K562 (cell line): Measurements from ENCODE around the gene LAMB2.

Source experiments
- MAX ChIP-seq: sonication (generic); formaldehyde crosslinking; IDR thresholded peaks from 2 replicates; pipeline ENCODE4 v1.9.0; 2022; ENCODE audit warnings: mild to moderate bottlenecking, missing genetic modification reagents
- RAD21 ChIP-seq, 2 experiments: fragments of 250-450 bp in 1 of 2; fragments of 450-650 bp in 1 of 2; sonication (Bioruptor Pico) in 1 of 2; formaldehyde crosslinking in 1 of 2; IDR thresholded peaks in 1 of 2; conservative IDR thresholded peaks in 1 of 2; 2 replicates each; pipeline versions ENCODE4 v1.4.0 to v1.8.0; 2020 to 2022; ENCODE audit warnings: mild to moderate bottlenecking in 2 of 2, moderate library complexity in 1 of 2
- TF ChIP-seq, protein P1 (sequence below), 3 experiments: IDR thresholded peaks in 2 of 3; conservative IDR thresholded peaks in 1 of 3; 2 replicates each; pipeline ENCODE4 v1.5.1; 2011 to 2012; ENCODE audit warnings: low read length in 3 of 3, mild to moderate bottlenecking in 3 of 3, control low read depth in 2 of 3, improper control_type of control experiment in 1 of 3, inconsistent platforms in 1 of 3, low read depth in 1 of 3, mixed read lengths in 1 of 3, moderate library complexity in 1 of 3; ENCODE audit not compliant: insufficient read depth in 2 of 3

- TF ChIP-seq, protein P1, sequence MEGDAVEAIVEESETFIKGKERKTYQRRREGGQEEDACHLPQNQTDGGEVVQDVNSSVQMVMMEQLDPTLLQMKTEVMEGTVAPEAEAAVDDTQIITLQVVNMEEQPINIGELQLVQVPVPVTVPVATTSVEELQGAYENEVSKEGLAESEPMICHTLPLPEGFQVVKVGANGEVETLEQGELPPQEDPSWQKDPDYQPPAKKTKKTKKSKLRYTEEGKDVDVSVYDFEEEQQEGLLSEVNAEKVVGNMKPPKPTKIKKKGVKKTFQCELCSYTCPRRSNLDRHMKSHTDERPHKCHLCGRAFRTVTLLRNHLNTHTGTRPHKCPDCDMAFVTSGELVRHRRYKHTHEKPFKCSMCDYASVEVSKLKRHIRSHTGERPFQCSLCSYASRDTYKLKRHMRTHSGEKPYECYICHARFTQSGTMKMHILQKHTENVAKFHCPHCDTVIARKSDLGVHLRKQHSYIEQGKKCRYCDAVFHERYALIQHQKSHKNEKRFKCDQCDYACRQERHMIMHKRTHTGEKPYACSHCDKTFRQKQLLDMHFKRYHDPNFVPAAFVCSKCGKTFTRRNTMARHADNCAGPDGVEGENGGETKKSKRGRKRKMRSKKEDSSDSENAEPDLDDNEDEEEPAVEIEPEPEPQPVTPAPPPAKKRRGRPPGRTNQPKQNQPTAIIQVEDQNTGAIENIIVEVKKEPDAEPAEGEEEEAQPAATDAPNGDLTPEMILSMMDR (IDR thresholded peaks at IDR 0.05 in 2 of 3, conservative IDR thresholded peaks at IDR 0.05 in 1 of 3; ENCODE audit: insufficient read depth in 2 of 3, low read depth in 1 of 3, low read length in 3 of 3), result no peak
- TF ChIP-seq MAX (CRISPR knock-in tag) (no peak), RAD21 (CRISPR knock-in tag; conservative IDR thresholded peaks at IDR 0.05 in 1 of 2, IDR thresholded peaks at IDR 0.05 in 1 of 2) (no peak)
These were observed 34.1 kb upstream of the LAMB2 start for GRCh38 chr3:49166752-49167556.
